Mesodermal cell (in vitro differentiated cells): Measurements from ENCODE around the gene CEP104.
A peak's percentile ranks its signal among the peaks of the same experiment; 100 is the strongest.

Source experiments
- H3K27ac ChIP-seq: 2 replicates; pipeline ENCODE4 v1.7.0; 2013; ENCODE audit warnings: mild to moderate bottlenecking, low read depth, low read length, moderate library complexity; ENCODE audit not compliant: severe bottlenecking
- H3K36me3 ChIP-seq: 2 replicates; pipeline ENCODE4 v1.7.1; 2013; ENCODE audit warnings: mild to moderate bottlenecking, low read length, moderate library complexity; ENCODE audit not compliant: control insufficient read depth, insufficient read depth
- H3K4me1 ChIP-seq: one replicate; pipeline ENCODE4 v1.7.1; 2013; ENCODE audit warnings: mild to moderate bottlenecking, low read length; ENCODE audit not compliant: insufficient read depth, control insufficient read depth, poor library complexity, severe bottlenecking
- H3K4me3 ChIP-seq: 2 replicates; pipeline ENCODE4 v1.7.0; 2013; ENCODE audit warnings: low read length, control low read depth, mild to moderate bottlenecking; ENCODE audit not compliant: insufficient read depth, poor library complexity, severe bottlenecking; ENCODE audit errors: extremely low read depth
- H3K9me3 ChIP-seq: 2 replicates; pipeline ENCODE4 v1.7.1; 2013; ENCODE audit warnings: mild to moderate bottlenecking, low read length, moderate library complexity; ENCODE audit not compliant: control insufficient read depth
- WGBS, 2 experiments: methylation state at CpG; one replicate each; pipeline ENCODE4 v1.1.5; 2013; ENCODE audit warnings: missing lambda C conversion rate in 2 of 2; ENCODE audit not compliant: insufficient coverage in 2 of 2; 5-methylcytosine and 5-hydroxymethylcytosine counted together

The CEP104 gene

DNA sequence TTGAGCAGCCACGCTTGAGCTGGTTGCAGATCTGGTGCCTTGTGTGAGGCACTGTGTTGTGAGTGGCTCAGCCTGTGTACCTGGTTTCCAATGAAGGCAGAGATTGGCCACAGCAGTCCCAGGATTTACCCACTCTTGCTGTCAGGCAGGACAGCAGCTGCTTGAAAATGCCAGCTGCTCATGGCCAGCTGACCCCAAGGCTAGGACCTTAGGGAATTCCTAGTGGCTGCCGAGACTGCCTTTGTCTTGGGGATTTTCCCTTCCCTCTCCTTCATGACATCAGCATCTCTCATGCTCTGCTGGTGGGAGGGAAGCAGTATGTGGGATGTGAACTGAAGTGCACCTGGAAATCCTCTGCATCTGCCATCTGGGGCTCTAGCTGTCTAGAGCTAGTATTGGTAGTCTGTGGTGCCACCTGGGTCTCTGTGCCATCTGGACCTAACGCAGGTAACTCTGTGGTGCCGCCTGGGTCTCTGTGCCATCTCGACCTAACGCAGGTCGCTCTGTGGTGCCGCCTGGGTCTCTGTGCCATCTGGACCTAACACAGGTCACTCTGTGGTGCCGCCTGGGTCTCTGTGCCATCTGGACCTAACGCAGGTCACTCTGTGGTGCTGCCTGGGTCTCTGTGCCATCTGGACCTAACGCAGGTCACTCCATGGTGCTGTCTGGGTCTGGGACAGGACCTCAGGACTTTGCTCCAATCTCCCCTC is 56.9 kb downstream of the CEP104 start:
- Histone ChIP-seq H3K4me3 (no peak overlapping the region), H3K27ac (no peak overlapping the region), H3K4me1 (no peaks in the 10 kb centered on the region), H3K9me3 (no peaks in the 10 kb centered on the region), H3K36me3 (no peaks in the 10 kb centered on the region)
- 81 to 91% methylated on average over 3 to 8 of the region's 11 CpGs for WGBS, 2 experiments

DNA sequence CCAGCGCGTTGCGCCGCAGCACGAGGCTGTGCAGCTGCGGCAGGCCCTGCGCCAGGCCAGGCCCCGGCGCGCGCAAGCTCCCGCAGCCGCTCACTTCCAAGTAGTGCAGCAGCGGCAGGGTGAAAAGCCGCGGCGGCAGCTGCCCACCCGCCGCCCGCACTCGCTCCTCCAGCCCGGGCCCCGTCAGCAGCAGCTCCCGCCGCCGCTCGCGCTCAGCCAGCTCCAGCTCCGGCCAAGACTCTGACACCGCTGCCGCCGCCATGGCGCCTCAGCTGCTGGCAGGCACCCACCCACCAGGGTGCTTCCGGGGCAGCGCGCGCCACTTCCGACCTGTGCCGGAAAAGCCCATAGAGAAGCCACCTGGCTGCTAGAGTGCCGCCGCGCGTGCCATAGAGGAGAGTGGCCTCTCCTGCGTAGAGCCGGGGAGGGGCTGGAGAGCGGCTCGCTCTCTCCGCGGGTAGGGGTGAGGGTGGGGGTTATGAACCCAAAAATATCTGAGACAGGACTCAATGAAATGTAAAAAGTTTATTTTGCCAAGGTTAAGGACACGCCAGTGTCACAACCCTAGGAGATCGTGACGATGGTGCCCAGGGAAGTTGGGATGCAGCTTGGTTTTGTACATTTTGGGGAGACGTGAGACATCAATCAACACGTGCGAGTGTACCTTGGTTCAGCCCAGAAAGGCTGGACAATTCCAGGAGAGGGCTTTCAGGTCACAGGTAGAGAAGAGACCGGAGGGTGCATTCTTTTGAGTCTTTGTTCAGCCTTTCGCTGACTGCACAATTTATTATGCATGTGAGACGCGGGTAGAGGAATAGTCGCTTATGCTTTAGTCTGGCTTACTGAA is 60.6 kb downstream of the CEP104 start, which contains the start of gene LRRC47:
TSS of gene LRRC47 (minus strand) at position 284 of the 847 bp plus-strand sequence. CDS start at position 262, 22 bp downstream.
- no peaks in the 10 kb centered on the region for H3K9me3 ChIP-seq
- 9 to 10% methylated on average over 48 to 56 of the region's 60 CpGs for WGBS, 2 experiments

DNA sequence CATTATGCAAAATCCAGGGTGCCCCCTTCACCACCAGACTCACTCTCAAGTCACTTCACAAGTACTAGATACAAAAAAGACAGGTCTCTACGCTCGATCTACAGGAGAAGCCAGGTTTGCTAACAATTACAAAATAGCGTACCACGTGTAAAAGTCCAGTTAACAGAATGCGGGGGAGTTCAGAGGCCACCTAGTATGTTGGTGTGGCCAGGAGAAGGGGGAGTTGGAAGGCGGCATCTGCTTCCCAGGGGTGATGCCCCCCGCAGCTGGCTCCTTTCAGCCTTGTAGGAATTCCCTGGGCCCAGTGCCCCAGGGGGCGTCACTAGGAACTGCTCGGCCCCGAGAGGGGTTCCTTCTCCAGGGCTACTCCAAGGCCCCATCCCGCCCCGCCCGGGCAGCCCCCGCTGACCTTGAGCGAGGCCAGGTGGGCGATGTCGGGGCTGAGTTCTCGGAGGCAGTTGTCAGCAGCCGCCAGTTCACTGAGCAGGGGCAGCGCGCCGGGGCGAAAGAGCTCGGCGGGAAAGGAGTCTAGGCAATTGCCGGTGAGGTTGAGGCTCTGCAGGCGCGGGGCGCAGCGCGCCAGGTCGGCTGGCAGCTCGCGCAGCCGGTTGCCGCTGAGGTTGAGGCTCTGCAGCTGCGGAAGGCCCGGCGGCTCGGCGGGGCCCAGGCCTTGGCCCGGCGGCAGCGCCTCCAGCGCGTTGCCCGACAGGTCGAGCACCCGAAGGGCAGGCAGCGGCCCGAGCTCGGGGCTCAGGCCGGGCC is 61.4 kb downstream of the CEP104 start:
- Histone ChIP-seq H3K4me1 (peaks cover 6% of the 10 kb centered on the region), H3K36me3 (peaks cover 14% of the 10 kb centered on the region), H3K9me3 (no peaks in the 10 kb centered on the region), H3K27ac (no peak overlapping the region), H3K4me3 (peak overlapping the region; percentile 79)
- 2 to 5% methylated on average over 46 to 52 of the region's 53 CpGs for WGBS, 2 experiments

More for the DNA sequence above, 60.6 kb downstream of the CEP104 start, which contains the start of gene LRRC47:
- peaks cover 14% of the 10 kb centered on the region for H3K36me3 ChIP-seq
- H3K27ac ChIP-seq = no peak within 1 kb of the TSS
- H3K4me3 ChIP-seq = peak within 1 kb of the TSS; percentile 79
- peaks cover 6% of the 10 kb centered on the region for H3K4me1 ChIP-seq

DNA sequence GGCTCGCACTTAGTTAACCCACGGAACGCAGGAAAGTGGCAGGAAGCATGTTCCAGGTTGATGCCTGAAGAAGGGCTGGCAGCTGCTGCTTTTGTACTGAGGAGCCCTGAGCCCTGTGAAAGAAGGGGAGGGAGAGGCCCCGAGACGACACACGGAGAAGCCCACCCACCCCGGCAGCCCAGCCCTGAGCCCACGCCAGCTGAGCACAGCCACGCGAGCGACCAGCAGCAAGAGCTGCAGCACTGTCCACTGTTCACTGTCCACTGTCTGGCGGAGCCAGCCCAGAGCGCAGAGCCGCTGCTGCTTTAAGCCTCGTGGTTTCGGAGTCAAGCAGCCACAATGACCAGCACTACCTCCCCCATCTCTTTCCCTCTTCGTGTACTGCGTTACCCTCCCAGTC is 66.1 kb downstream of the CEP104 start:
- no peaks in the 10 kb centered on the region for H3K9me3 ChIP-seq
- WGBS, 2 experiments = 95 to 98% methylated on average over 16 to 17 of the region's 18 CpGs
- peaks cover 43% of the 10 kb centered on the region for H3K36me3 ChIP-seq
- no peak overlapping the region for H3K27ac ChIP-seq
- H3K4me1 ChIP-seq = peaks cover 6% of the 10 kb centered on the region
- no peak overlapping the region for H3K4me3 ChIP-seq

DNA sequence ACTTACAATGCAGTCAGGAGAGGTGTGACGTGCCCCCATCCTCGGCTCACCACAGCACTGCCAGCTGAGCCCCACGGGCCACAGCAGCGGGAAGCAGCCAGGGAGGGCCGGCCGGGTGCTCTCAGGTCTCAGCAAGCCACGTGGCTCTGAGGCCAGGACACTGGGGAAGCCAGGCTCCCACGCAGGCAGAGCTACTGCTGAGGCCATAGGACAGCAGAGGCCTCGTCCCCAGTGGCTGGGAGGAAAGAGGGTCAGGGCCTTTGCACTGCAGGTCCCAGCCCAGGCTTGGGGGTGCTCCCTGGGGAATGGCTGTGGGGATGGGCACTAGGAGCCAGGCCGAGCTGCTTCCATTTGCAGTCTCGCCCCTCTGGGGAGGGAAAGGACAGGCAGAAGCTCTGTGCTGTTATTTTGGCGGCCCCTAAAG is 66.5 kb downstream of the CEP104 start:
- Histone ChIP-seq H3K27ac (no peak overlapping the region), H3K9me3 (no peaks in the 10 kb centered on the region), H3K36me3 (peaks cover 48% of the 10 kb centered on the region), H3K4me3 (no peak overlapping the region), H3K4me1 (peaks cover 6% of the 10 kb centered on the region)
- WGBS, 2 experiments = 93 to 96% methylated on average over 10 to 12 of the region's 12 CpGs

DNA sequence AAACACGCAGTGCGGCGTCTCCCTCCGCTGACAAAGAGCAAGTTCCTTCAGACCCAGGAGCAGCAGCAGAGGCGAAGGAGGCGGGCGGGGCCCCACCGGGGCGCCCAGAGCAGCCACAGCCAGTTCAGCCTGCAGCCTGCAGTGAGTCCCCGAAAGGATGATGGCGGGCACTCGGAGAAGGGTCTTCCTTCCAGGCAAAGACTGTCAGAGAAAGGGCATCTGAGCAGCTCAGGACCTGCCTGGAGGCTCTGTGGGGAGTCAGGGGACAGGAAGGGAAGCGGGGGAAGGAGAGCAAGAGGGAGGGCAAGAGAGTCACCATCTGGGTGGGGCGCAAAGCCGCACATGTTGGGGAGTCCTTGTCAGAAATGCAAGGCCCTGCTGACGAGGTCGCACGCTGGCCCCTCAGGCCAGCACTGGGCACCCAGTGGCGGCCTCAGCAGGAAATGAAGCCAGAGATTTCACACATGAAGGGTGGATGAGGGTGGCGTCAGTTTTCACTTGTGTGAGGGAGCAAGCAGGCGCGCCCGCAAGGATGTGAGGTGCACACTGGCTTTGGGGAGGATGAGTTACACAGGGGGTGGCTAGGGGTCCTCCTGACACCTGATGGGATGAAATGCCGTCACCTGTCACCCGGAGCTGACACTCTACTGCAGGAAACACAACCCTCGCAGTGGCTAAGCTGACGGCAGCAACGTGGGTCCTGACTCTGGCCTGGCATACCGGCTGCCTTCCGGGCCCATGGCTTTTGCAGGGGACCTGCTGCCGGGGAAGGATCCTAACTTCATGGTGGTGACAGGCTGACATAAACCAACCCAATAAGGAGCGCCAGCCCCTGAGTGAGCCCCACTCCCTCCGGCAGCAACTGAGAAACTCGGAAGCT is 67.3 kb downstream of the CEP104 start:
- H3K9me3 ChIP-seq = no peaks in the 10 kb centered on the region
- WGBS, 2 experiments = 91 to 94% methylated on average over 31 to 33 of the region's 34 CpGs
- H3K4me3 ChIP-seq = no peak overlapping the region
- no peak overlapping the region for H3K27ac ChIP-seq
- peaks cover 6% of the 10 kb centered on the region for H3K4me1 ChIP-seq
- peaks cover 55% of the 10 kb centered on the region for H3K36me3 ChIP-seq

DNA sequence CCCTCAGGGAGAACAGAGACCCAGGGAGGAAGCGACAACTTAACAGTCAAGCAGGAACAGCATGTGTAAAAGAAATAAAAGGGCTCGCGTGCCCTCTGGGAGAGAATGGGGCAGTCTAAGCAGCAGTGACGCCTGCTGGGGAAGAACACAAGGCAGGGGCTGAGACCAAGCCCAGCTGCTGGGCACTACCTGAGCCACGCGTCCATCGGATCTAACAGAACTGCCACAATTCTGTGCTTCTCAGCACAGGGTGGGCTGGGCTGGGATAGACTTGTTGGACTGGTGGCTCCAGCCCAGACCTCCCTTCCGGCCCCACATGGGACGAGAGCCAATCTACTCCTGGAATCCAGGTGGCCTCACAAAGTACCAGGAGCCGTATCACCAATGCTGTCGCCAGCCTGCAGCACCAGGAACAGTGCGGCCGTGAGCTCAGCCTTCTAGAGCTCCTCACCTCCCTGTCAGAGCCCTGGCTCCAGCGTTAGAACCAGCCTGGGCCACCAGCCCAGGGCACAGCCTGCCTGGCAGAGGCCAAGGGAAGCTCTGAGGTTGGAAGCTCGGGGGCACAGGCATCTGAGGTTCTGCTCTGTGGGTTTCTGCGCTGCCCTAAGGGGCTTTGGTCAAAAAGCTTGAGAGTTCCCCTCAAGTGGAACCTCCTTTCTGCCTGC is 68.1 kb downstream of the CEP104 start:
- no peaks in the 10 kb centered on the region for H3K9me3 ChIP-seq
- H3K27ac ChIP-seq = no peak overlapping the region
- H3K36me3 ChIP-seq = peaks cover 61% of the 10 kb centered on the region
- WGBS, 2 experiments = 95 to 97% methylated on average over 14 to 16 of the region's 16 CpGs
- no peak overlapping the region for H3K4me3 ChIP-seq
- H3K4me1 ChIP-seq = peaks cover 6% of the 10 kb centered on the region

DNA sequence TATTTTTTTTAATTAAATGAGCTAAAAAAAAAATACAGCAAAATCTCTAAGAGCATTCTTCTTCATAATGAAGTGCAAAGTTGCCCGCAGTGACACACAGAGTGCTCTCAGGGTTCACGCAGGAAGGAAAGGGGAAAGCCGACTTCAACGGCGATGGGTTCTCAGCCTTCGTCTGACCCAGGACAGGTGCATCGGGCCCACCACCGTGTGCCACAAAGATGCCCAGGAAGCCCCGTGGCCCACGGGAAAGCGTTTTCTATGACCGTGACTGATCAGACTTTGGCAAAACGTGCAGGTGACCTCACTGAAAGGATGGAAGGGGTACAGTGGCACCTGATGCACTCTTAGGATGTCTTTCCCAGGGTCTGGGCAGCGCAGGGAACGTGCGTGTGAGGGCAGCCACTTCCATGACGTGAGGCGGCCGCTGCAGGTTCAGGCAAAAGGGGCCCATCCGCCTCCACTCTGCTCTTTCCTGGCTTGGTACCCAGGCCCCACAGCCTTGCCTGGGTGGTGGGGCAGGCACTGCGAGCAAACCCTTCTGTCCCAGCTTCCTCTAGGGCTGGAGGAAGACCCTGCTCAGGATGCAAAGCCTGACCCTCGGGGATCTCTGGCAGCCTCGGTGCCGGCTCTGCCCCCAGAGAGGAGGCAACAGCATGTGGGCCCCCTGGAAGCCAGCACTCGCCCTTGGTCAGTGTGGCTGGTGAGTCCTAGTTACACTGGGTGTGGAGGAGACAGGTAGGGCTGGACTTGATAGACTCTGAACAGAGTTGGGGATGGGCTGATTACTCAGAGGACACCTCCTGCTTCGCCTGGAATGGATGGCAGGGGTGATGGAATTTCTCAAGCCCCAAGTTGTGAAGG is 69.0 kb downstream of the CEP104 start:
- H3K9me3 ChIP-seq = no peaks in the 10 kb centered on the region
- H3K4me1 ChIP-seq = no peaks in the 10 kb centered on the region
- 96 to 97% methylated on average over 26 of the region's 26 CpGs for WGBS, 2 experiments
- no peak overlapping the region for H3K27ac ChIP-seq
- peaks cover 65% of the 10 kb centered on the region for H3K36me3 ChIP-seq
- H3K4me3 ChIP-seq = no peak overlapping the region

DNA sequence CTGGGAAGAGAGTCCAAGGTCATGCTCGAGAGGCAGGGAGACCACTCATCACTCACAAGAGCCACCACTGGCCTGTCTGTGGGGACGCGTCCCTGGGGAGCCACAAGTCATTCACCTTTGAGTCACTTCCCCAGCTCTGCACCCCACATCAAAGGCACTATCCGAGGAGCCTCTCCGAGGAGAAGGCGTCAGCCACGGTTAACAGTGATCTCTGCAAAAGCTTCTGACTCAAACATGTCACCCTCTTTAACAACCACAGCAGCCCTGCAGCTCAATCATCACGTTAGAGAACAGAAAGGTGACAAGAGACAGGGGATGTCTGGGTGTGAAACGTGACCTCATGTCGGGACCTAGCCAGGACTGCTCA is 69.7 kb downstream of the CEP104 start:
- Histone ChIP-seq H3K27ac (no peak overlapping the region), H3K36me3 (peaks cover 67% of the 10 kb centered on the region), H3K4me1 (no peaks in the 10 kb centered on the region), H3K4me3 (no peak overlapping the region), H3K9me3 (no peaks in the 10 kb centered on the region)
- 79 to 86% methylated on average over 3 to 5 of the region's 10 CpGs for WGBS, 2 experiments
